GM18951 (cell line): Measurements from ENCODE around the gene CCL23.

Experiments
- POLR2A ChIP-seq: IDR thresholded peaks from 4 replicates; pipeline ENCODE4 v1.6.1; 2011; ENCODE audit warnings: mild to moderate bottlenecking; ENCODE audit not compliant: insufficient read length, insufficient read depth; ENCODE audit errors: extremely low read depth
- in situ Hi-C: fragments of 300-500 bp; cut with MboI; formaldehyde crosslinking; loops from one replicate; pipeline ENCODE4 v1.12.0; 2022; ENCODE audit warnings: low sequenced_read_pairs, mixed read lengths, inconsistent platforms; ENCODE audit not compliant: unreplicated experiment

The CCL23 gene, protein sequence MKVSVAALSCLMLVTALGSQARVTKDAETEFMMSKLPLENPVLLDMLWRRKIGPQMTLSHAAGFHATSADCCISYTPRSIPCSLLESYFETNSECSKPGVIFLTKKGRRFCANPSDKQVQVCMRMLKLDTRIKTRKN

DNA sequence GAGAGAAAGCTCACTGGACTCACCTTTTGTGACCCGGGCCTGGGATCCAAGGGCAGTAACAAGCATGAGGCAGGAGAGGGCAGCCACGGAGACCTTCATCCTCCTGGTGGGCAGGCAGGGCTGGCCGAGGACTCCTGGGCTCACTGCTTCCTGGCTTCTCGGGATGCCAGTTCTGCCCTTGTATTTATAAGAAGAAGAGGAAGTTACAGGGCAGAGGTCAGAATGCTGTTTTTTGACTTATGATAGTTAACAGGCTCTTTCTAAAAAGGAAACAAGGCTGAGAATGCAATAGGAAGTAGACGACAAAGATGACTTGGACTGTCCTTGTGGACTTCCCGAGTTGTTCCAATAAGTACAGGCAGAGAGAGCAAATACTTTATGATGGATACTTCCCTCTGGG, at the start of gene CCL23:
CCL23 (minus strand) TSS at position 174 of the 400 bp plus-strand sequence; CDS start at position 99, 75 bp downstream.
- in situ Hi-C loops: no loop called here
- TF ChIP-seq POLR2A: no peak

DNA sequence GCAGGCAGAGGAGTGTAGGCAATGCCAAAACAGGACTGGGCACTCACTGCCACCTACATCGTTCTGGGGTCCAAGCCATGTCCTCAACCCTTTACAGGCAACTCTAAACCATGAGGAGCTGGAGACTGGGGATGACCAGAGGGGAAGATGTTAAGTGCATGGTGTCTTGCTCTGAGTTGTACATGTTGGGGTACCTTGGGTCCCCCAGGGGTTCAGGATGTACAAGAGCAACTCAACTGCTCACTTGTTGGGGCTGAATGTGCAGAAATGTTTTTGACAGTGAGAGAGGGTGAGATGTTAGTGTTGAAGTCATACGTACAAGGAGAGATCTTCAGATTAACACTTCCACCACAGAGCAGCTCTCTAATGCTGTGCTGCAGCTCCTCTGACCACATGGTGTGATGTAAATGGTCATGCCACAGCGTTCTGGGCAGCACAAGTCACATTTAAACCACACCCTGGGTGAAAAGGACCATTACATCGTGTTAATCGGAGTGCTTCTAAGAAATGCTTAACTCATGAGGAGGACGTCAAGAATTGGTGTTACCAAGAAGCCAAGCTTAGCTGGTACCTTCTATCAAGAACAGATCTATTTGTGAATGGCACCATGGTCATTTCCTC, 48.7 kb upstream of the CCL23 start:
- in situ Hi-C loops: no loop called here
- no peak for TF ChIP-seq POLR2A

DNA sequence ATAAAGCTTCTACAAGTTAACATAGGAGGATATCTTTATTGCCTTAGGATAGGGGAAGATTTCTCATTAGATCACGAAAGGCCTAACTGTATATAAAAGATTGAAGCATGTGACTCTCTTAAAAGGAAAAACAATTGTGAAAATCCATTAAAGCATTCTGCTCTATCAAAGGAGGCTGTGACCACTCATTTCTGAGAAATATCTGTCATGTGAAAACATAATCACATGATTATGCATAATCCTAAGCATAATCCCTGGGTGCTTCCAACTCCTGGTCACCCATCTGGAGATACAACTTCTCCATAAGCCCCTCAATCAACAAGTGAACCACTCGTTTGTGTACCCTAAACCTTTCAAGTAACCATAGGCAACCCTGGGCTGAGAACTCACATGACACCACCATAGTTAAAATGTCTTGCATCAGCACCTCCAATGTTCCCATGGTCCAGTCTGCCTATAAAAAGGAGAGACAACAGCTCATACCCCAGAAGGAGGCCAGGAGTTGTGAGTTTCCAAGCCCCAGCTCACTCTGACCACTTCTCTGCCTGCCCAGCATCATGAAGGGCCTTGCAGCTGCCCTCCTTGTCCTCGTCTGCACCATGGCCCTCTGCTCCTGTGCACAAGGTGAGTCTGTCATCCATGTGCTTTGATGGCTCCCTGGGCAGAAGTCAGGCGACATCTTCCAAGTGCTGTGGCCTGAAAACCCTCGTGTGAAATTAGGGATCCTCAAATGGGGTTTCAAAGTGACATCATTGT, 46.2 kb upstream of the CCL23 start, which contains the start of gene CCL18:
CCL18 (plus strand) TSS at position 487 of the 756 bp plus-strand sequence; CDS start at position 558, 71 bp downstream.
- TF ChIP-seq POLR2A: no peak
- in situ Hi-C loops: no loop called here

DNA sequence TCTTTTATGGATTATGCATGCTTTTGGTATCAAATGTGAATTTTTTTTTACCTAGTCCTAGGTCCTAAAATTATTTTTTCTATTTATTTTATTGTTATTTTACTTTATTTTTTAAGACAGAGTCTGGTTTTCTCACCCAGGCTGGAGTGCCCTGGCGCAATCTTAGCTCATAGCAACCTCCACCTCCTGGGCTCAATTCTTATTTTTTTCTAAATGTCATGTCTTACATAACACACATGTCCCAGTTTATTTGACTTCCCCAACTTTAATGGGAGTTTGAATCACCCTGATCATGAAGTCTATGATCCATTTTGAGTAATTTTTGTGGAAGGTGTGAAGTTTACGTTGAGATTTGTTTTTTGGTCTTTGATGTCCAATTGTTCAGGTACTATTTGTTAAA, 43.0 kb upstream of the CCL23 start:
- in situ Hi-C loops: no loop called here

DNA sequence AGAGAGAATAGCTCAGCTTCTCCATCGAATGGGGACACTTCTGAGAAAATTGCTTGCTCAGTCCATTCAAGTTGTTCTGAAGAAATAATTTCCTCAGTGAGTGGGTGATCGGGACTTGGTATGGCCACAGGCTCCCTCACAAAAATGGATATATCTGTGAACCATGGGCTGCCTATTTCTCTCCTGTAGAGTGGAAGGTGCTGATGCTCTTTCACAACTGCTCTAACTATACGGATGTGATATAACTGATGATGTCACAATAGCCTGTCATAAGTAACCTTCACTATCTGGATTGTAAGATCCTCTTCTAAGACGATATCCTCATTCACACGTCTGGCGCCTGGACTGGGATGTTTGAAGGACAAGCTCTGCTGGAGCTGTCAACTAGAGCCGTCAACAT, 41.6 kb upstream of the CCL23 start:
- no peak for TF ChIP-seq POLR2A

More for the DNA sequence above, 43.0 kb upstream of the CCL23 start:
- no peak for TF ChIP-seq POLR2A

DNA sequence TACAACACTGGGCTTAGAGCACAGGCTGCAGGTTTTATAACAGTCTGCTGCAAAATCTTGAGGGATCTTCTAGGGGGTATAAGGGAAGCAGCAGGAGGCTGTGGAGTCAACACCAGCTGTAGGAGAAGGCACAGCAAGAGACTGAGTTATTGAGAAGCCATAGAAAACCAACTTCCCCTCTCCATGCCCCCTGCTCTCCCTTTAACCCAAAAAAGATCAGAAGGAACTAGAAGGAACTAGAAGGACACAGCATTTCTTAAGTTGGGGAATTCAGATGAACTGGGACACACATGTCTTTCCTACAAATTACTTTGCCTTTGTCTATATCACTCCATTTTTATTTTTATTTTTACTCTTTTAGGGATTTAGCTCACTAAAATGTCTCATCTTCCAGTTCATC, 40.1 kb upstream of the CCL23 start:
- TF ChIP-seq POLR2A: no peak
- in situ Hi-C loops: no loop called here

More for the DNA sequence above, 41.6 kb upstream of the CCL23 start:
- in situ Hi-C loops: no loop called here

DNA sequence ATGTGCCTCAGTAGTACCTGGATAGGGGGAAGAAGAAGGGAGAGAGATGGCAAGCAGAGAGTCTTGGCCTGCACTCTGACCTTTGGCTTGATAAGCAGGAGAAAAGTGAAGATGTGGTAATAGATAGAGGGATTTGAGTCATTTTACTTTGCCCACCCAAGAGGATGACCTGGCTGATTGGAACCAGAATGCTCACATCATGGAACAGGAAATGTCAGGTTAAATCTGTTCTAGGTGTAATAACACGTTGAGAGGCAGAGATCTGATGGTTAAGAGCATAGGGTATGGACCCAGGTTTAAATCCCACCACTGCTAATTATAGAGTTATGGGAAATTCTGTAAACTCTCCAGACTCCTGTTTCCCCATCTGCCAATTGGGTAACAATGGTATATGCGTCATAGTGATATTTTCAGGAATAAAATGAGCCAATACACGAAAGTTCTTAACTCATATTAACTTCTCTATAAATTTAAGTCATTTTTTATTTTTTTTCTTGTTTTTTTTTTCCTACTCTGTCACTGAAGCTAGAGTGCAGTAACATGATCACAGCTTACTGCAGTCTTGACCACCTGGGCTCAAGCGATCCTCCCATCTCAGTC, 38.2 kb upstream of the CCL23 start:
- in situ Hi-C loops: no loop called here
- no peak for TF ChIP-seq POLR2A

DNA sequence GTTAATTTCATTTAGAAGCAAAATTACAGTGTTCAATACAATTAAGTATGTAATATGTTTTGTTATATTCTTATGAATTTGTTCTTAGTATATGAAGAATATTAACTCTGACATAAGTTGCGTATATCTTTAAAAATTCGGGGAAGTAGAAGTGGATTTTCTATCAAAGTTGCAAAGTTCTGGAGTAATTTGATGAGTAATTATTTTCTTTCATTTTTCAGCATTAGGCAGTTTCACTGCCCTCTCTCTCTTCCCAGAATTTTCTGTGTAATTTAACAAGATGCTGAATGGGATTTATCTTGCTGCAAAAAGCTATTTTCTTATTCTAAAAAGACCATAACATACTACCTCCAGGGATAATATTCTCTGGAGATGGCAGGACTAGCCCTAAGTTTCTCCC, 37.4 kb upstream of the CCL23 start:
- in situ Hi-C loops: no loop called here
- no peak for TF ChIP-seq POLR2A

DNA sequence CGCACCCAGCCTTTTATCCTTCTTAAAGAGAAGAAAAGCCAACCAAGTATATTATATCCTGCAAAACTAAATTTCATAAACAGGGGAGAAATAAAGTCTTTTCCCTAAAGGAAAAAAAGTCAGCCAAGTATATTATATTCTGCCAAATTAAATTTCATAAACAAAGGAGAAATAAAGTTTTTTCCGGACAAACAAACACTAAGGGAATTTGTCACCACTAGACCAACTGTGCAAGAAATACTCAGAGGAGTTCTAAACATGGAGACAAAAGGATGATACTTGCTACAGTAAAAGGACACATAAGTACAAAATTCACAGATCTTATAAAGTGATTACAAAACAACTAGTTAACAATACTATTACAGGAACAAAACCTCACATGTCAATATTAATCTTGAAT, 31.9 kb upstream of the CCL23 start:
- in situ Hi-C loops: no loop called here
- TF ChIP-seq POLR2A: no peak

DNA sequence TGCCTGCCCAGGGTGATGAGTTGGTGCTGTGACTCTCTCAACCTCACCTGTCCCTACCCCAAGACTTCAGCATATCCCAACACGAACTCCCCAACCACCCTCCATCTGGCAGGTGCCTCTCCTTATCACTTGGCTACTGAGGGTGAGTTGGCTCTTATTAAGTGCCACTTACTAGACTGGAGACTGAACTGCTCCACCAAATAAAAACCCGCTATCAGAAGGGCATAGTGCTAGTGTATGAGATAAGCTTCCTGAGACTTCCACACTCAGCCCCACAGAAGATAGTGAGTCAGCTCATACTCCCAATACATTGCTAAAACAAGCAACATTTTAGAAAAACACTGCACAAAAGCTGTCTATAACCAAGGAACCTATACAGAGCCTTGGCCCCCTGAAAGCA, 30.3 kb upstream of the CCL23 start:
- TF ChIP-seq POLR2A: no peak
- in situ Hi-C loops: no loop called here

DNA sequence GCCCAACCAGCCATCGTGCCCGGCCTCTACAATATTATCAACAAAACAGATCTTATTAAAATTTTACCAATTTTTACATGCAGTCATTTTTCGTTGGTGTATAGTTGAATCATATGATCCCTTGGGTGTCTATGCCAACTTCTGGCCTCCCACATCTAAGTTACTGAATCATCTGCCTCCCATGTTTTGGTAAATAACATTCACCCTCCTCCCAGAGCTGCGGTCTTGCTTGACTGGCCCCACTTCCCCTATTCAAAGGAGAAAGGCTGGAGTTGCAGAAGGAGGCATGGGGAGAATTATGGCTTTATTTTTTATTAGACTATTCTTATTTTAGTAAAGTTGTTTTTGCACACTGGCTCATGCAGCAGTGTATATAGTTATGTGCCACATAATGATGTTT, 18.5 kb upstream of the CCL23 start:
- TF ChIP-seq POLR2A: no peak
- in situ Hi-C loops: no loop called here

DNA sequence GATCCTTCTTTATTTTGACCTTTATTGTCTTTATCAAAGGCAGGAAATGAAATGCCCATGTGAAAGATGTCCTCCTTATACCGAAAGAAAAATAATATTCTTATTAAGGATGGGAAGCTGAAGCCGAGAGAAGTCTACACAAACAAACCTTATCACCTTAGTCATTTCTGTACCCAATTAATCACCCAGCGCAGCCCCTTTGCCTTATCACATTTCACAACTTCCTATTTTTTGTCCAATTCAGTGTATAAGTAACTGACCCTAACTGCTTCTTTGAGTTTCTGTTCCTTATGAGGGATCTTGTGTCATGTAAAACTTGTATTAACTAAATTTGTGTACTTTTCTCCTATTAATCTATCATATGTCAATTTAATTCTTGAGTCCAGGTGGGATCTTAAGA, 16.4 kb upstream of the CCL23 start:
- in situ Hi-C loops: no loop called here
- TF ChIP-seq POLR2A: no peak

DNA sequence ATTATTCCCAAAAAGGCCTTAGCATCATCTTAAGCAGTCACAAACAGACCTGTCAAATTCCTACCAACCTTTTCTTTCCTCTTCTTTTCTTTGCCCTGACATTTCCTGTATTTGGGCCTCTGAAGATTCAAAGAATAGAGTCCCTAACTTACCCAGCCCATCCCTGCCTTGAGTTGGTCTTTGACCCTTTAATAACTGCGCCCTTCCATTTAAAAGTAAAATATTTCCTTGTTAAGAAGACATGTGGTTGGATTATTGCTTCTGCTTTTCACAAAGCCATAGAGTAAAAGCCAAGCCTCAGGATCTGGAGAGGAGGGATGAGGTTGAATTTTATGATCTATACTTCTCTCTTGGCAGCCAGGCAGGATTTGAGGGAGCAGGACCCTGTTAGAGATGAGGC, 13.2 kb upstream of the CCL23 start:
- in situ Hi-C loops: no loop called here
- no peak for TF ChIP-seq POLR2A

DNA sequence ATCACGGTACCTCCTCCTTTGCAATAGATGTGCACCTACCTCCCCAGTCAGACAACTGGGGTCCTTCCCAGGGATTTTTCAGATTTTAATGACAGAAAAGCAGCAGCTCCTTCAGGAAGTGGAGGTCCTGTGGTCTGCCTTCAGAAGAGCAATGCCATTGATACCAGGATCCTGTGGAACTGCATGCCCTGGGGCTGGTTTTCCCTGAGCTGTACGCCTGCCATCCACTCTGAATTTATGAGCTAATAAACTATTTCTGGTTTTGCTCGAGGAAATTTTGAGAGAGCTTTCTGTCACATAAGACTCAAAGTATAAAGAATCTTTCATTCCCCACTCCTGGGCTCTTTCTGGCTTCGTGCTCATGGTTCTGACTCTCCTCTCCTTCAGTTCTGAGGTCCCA, 10.0 kb upstream of the CCL23 start:
- TF ChIP-seq POLR2A: no peak
- in situ Hi-C loops: no loop called here
